K562 treated with DMSO at 1 percent for 24 hours (cell line): ENCODE results near the gene OR8J1. TPM values are rescaled to one million over a fixed set of nuclear protein-coding genes. Genes with fewer than 3 reads are reported as not detected.

Experiments
- total RNA-seq: library from RNA; unstranded; fragments of 300-600 nt; gene quantifications from 2 replicates; pipeline ENCODE4 v1.2.3, GENCODE V29; 2022; ENCODE audit warnings: low read depth; ENCODE audit not compliant: insufficient read depth

The OR8J1 gene, protein sequence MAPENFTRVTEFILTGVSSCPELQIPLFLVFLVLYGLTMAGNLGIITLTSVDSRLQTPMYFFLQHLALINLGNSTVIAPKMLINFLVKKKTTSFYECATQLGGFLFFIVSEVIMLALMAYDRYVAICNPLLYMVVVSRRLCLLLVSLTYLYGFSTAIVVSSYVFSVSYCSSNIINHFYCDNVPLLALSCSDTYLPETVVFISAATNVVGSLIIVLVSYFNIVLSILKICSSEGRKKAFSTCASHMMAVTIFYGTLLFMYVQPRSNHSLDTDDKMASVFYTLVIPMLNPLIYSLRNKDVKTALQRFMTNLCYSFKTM
- total RNA-seq, result not detected in 2 replicates

DNA sequence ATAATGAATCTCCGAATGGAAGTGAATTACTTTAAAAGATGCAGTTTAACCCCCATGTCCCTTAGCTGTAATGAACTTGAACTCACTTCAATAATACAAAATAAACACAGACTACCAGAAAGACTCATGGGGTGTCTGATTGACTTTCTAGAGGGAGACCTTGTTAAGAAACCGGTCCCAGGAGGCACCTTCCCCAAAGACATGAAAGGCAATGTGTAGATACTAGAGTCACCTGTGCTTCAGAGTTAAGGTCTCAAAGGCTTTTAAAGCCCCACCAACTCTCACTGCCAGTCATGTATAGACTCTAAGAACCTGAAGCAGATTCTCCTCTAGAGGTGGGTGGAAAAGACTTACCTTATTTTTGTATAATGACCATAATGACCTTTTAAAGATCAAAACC is at the start of gene OR8J1:
OR8J1 (plus strand) TSS at position 301 of the 400 bp plus-strand sequence. CDS start 5,956 bp downstream, outside the sequence.

DNA sequence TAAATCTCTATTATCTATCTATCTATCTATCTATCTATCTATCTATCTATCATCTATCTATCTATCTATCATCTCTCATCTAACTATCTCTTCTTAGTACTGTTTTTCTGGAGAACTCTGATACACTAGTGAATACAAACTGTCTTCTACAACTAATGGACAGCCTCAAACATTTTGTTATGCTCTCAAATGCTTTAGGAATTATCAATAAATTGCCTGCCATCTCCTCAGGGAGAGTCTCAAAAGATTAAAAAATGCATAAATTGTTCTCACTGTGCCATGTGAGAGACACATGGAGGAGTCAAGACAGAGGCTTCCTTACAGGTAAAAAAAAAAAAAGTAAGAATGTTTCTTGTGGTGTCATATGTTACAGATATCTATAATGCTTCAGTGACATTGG is 39.2 kb upstream of the OR8J1 start, which contains the start of gene OR8K3:
OR8K3 (plus strand) TSS at position 301 of the 400 bp plus-strand sequence. CDS start 3,163 bp downstream, outside the sequence.

DNA sequence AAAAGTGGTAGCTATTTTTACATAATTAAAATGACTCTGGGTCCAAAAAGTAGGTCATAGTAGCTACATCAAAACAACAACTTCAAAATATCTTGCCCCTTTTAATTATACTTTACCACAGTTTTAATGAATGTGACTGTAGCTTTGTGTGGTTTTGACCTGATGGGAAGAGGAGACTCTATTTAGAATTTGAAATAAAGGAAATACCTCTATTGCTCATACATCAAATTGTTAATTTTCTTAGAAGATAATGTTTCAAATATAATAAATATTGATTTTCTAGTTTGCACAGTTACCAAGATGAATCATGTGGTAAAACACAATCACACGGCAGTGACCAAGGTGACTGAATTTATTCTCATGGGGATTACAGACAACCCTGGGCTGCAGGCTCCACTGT is 8.4 kb upstream of the OR8J1 start, which contains the start of gene OR8K1:
OR8K1 (plus strand) TSS at position 301 of the 400 bp plus-strand sequence; CDS start at position 301, 0 bp downstream.

DNA sequence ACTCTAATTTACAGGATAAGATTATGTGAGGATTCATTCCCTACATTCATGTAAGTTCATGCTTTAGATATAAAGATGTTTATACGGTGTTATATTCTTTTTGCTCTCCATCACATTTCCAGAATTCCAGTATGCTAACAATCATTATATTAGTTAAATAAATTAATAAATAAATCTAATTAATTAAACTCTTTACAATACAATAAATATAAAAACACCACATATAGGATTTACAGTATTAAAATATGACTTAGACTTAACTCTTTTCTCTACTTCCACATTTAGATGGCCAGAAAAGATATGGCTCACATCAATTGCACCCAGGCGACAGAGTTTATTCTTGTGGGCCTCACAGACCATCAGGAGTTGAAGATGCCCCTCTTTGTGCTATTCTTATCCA is 21.2 kb downstream of the OR8J1 start, which contains the start of gene OR8U1:
OR8U1 (plus strand) TSS at position 301 of the 400 bp plus-strand sequence; CDS start at position 301, 0 bp downstream.

Other genes starting within 250 kb of the OR8J1 start
- gene OR8H3, start 231.9 kb upstream of the OR8J1 start, total RNA-seq, result not detected in 2 replicates
- not detected in 2 replicates for gene OR8J3, start 214.1 kb upstream of the OR8J1 start, total RNA-seq
- not detected in 2 replicates for gene OR8K5, start 194.0 kb upstream of the OR8J1 start, total RNA-seq
- gene OR5J2, start 177.7 kb upstream of the OR8J1 start, total RNA-seq, result not detected in 2 replicates
- not detected in 2 replicates for gene OR5T2, start 120.0 kb upstream of the OR8J1 start, total RNA-seq
- gene OR5T3, start 102.0 kb upstream of the OR8J1 start, total RNA-seq, result not detected in 2 replicates
- not detected in 2 replicates for gene OR5T1, start 80.1 kb upstream of the OR8J1 start, total RNA-seq
- not detected in 2 replicates for gene OR8H1, start 62.0 kb upstream of the OR8J1 start, total RNA-seq
- not detected in 2 replicates for gene OR8K3, start 39.1 kb upstream of the OR8J1 start, total RNA-seq
- gene OR8K1, start 8.3 kb upstream of the OR8J1 start, total RNA-seq, result not detected in 2 replicates
- gene OR8U1, start 21.3 kb downstream of the OR8J1 start, total RNA-seq, result not detected in 2 replicates
- gene OR5AL1, start 58.4 kb downstream of the OR8J1 start, total RNA-seq, result not detected in 2 replicates
- gene OR5M3, start 119.1 kb downstream of the OR8J1 start, total RNA-seq, result not detected in 2 replicates
- not detected in 2 replicates for gene OR5M8, start 137.1 kb downstream of the OR8J1 start, total RNA-seq
- not detected in 2 replicates for gene OR5M11, start 189.0 kb downstream of the OR8J1 start, total RNA-seq
- gene OR5M10, start 223.4 kb downstream of the OR8J1 start, total RNA-seq, result not detected in 2 replicates